ENCODE results near the gene MLLT1.

DNA sequence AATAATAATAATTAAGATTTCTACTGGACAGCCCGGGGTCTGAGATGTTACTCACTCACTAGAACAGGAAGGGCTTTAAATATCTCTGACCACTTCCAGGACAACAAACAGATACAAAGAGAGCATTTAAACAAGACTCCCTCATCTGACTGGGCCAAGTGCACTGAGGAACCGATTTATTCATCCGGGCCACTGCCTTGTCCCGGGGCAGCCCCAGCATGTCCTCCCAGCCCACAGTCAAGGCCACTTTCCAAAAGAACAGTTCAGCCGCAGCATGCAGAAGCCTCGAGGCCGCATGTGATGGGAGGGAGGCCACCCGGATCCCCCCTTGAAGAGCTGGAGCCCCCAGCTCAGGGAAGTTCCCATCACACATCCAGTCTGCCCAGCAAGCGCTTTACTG is 30.5 kb downstream of the MLLT1 start:
- TF ChIP-seq L3MBTL2 (conservative IDR thresholded peaks at IDR 0.05) (no peak), HDGF (IDR thresholded peaks at IDR 0.05; ENCODE audit: borderline replicate concordance) (no peak), ARNT (IDR thresholded peaks at IDR 0.05) (no peak), ZNF384 (IDR thresholded peaks at IDR 0.05) (no peak), SP1 (IDR thresholded peaks at IDR 0.05) (no peak)
